ENCODE measurements around the gene DMRTA1. TPM values are rescaled to one million over a fixed set of nuclear protein-coding genes. Genes with fewer than 3 reads are reported as not detected.
A peak's percentile ranks its signal among the peaks of the same experiment; 100 is the strongest.

Gene DMRTA1
- total RNA-seq, 2 donors from 2014 or later = 4.6 to 5.6 TPM

GRCh38 chr9:22440841-22441240 is 5.8 kb upstream of the DMRTA1 start:
- Mint-ChIP-seq H3K27ac (no peak overlapping the region), H3K4me3 (no peak overlapping the region), H3K4me1 (no peaks in the 10 kb centered on the region), H3K9me3 (peaks cover 7% of the 10 kb centered on the region), H3K36me3 (ENCODE audit: low read depth) (no peaks in the 10 kb centered on the region), H3K27me3 (ENCODE audit: insufficient read depth) (peaks cover 1% of the 10 kb centered on the region)
- H3K9ac ChIP-seq (ENCODE audit: extremely low read depth, low read length, poor library complexity, severe bottlenecking) = no peak overlapping the region
- no peak for DNase-seq
- no peaks in the 10 kb centered on the region for H3K36me3 ChIP-seq (ENCODE audit: control insufficient read depth, insufficient read depth, low read length)
- no peaks in the 10 kb centered on the region for H3K27me3 ChIP-seq (ENCODE audit: control insufficient read depth, insufficient read depth, low read length, poor library complexity, severe bottlenecking)
- no peaks in the 10 kb centered on the region for H3K4me1 ChIP-seq (ENCODE audit: control insufficient read depth, insufficient read depth, low read length)
- 96 to 100% methylated on average over 3 to 16 of the region's 16 CpGs for WGBS, 2 experiments (ENCODE audit: insufficient coverage in 1 of 2, insufficient read length in 1 of 2)
- H3K27ac ChIP-seq (ENCODE audit: low read depth, low read length) = no peak overlapping the region
- H3K9me3 ChIP-seq (ENCODE audit: control insufficient read depth, low read length) = no peaks in the 10 kb centered on the region
- no peak overlapping the region for H3K4me3 ChIP-seq (ENCODE audit: low read length)
- no peak for TF ChIP-seq CTCF (conservative IDR thresholded peaks at IDR 0.05)

GRCh38 chr9:22446950-22447617 is 460 bp downstream of the DMRTA1 start:
- Histone ChIP-seq H3K4me1 (ENCODE audit: control insufficient read depth, insufficient read depth, low read length) (no peaks in the 10 kb centered on the region), H3K27ac (ENCODE audit: low read depth, low read length) (peak overlapping the region; percentile 40), H3K36me3 (ENCODE audit: control insufficient read depth, insufficient read depth, low read length) (no peaks in the 10 kb centered on the region), H3K9me3 (ENCODE audit: control insufficient read depth, low read length) (no peaks in the 10 kb centered on the region), H3K9ac (ENCODE audit: extremely low read depth, low read length, poor library complexity, severe bottlenecking) (peak overlapping the region; percentile 83), H3K4me3 (ENCODE audit: low read length) (peak overlapping the region; percentile 94), H3K27me3 (ENCODE audit: control insufficient read depth, insufficient read depth, low read length, poor library complexity, severe bottlenecking) (no peaks in the 10 kb centered on the region)
- H3K27ac Mint-ChIP-seq = peak overlapping the region; percentile 91
- DNase-seq = peak; percentile 89
- peak overlapping the region; percentile 81 for H3K4me3 Mint-ChIP-seq
- H3K4me1 Mint-ChIP-seq = peaks cover 13% of the 10 kb centered on the region
- no peaks in the 10 kb centered on the region for H3K9me3 Mint-ChIP-seq
- no peaks in the 10 kb centered on the region for H3K27me3 Mint-ChIP-seq (ENCODE audit: insufficient read depth)
- 0% methylated on average over 11 to 70 of the region's 70 CpGs for WGBS, 2 experiments (ENCODE audit: insufficient coverage in 1 of 2, insufficient read length in 1 of 2)
- peaks cover 4% of the 10 kb centered on the region for H3K36me3 Mint-ChIP-seq (ENCODE audit: low read depth)
- TF ChIP-seq CTCF (conservative IDR thresholded peaks at IDR 0.05) = peak; percentile 58

GRCh38 chr9:22447618-22448305 is 1.1 kb downstream of the DMRTA1 start:
- peak; percentile 63 for DNase-seq
- Mint-ChIP-seq H3K27ac (peak overlapping the region; percentile 89), H3K9me3 (no peaks in the 10 kb centered on the region), H3K36me3 (ENCODE audit: low read depth) (peaks cover 7% of the 10 kb centered on the region), H3K27me3 (ENCODE audit: insufficient read depth) (no peaks in the 10 kb centered on the region), H3K4me1 (peaks cover 13% of the 10 kb centered on the region), H3K4me3 (peak overlapping the region; percentile 81)
- Histone ChIP-seq H3K27me3 (ENCODE audit: control insufficient read depth, insufficient read depth, low read length, poor library complexity, severe bottlenecking) (no peaks in the 10 kb centered on the region), H3K4me1 (ENCODE audit: control insufficient read depth, insufficient read depth, low read length) (no peaks in the 10 kb centered on the region), H3K36me3 (ENCODE audit: control insufficient read depth, insufficient read depth, low read length) (peaks cover under 1% of the 10 kb centered on the region), H3K9ac (ENCODE audit: extremely low read depth, low read length, poor library complexity, severe bottlenecking) (peak overlapping the region; percentile 83), H3K9me3 (ENCODE audit: control insufficient read depth, low read length) (no peaks in the 10 kb centered on the region), H3K27ac (ENCODE audit: low read depth, low read length) (peak overlapping the region; percentile 35), H3K4me3 (ENCODE audit: low read length) (peak overlapping the region; percentile 94)
- WGBS, 2 experiments (ENCODE audit: insufficient coverage in 1 of 2, insufficient read length in 1 of 2) = 13 to 40% methylated on average over 7 to 17 of the region's 17 CpGs
- TF ChIP-seq CTCF (conservative IDR thresholded peaks at IDR 0.05) = no peak

Measured in endodermal cell (in vitro differentiated cells).